Right lobe of liver (tissue), 6 donors: ENCODE results near the gene RPUSD1. TPM values are rescaled to one million over a fixed set of nuclear protein-coding genes. Genes with fewer than 3 reads are reported as not detected.
"Not testable (repeated sequence)": the region's sequence is repeated elsewhere in the genome, so short reads cannot be mapped to it uniquely, and the experiment has no call there.

Source experiments
- ATAC-seq, 4 donors: fragments of 200-7000 bp; cut with Tn5 transposase; one replicate each; pipeline ENCODE4 v1.9.1; 2020; ENCODE audit warnings: mild to moderate bottlenecking in 4 of 4, moderate library complexity in 4 of 4
- DNase-seq, 3 donors: peaks; one replicate each; pipeline ENCODE4 v3.0.0-alpha.2; 2020
- H3K27ac ChIP-seq, 3 donors: fragments of 200-600 bp; one replicate each; pipeline ENCODE4 v1.8.0; 2022
- H3K27me3 ChIP-seq, 2 donors: fragments of 200-600 bp; one replicate each; pipeline ENCODE4 v1.8.0; 2022
- H3K36me3 ChIP-seq, 4 donors: fragments of 200-600 bp; sonication (generic) in 1 of 4; one replicate each; pipeline versions ENCODE4 v1.5.1 to v1.8.0; 2017 to 2022; ENCODE audit warnings: control low read depth in 1 of 4
- H3K4me1 ChIP-seq, 4 donors: fragments of 200-600 bp; sonication (generic) in 1 of 4; one replicate each; pipeline versions ENCODE4 v1.5.1 to v1.8.0; 2017 to 2022; ENCODE audit warnings: control low read depth in 1 of 4
- H3K4me3 ChIP-seq, 3 donors: fragments of 200-600 bp; one replicate each; pipeline ENCODE4 v1.8.0; 2022
- H3K9me3 ChIP-seq, 4 donors: fragments of 200-600 bp; sonication (generic) in 1 of 4; one replicate each; pipeline versions ENCODE4 v1.5.1 to v1.8.0; 2017 to 2022; ENCODE audit warnings: control low read depth in 1 of 4
- POLR2A ChIP-seq: fragments of 450-650 bp; IDR thresholded peaks from one replicate; pipeline ENCODE4 v1.6.1; 2017; ENCODE audit warnings: antibody characterized with exemption, mild to moderate bottlenecking
- WGBS: methylation state at CpG from one replicate; pipeline ENCODE4 v1.1.6; 2018; ENCODE audit warnings: low coverage, low lambda C conversion rate; ENCODE audit not compliant: insufficient coverage; ENCODE audit errors: missing lambda C conversion rate; 5-methylcytosine and 5-hydroxymethylcytosine counted together
- intact Hi-C, 2 donors: fragments of 100-400 bp; cut with DNase I; formaldehyde crosslinking; loops; one replicate each; pipeline versions ENCODE4 v1.11.2 to v1.14.1; 2022
- total RNA-seq, 6 experiments: library from RNA; depleted of rRNA in 2 of 6; stranded (reverse); fragments of >200 nt in 2 of 6; fragmentation: NEBNext Ultra II Directional in 3 of 6; extraction: Animal tissue kit (Norgen Biotek cat#: 25700) in 3 of 6; gene quantifications; one replicate each; pipeline versions ENCODE4 v1.1.0 to v1.2.4, GENCODE V29; 2016 to 2023
- TF ChIP-seq, protein P1 (sequence below), 4 donors: fragments of 200-600 bp in 3 of 4; fragments of 450-650 bp in 1 of 4; IDR thresholded peaks; one replicate each; pipeline versions ENCODE4 v1.5.1 to v1.8.0; 2016 to 2022; ENCODE audit warnings: antibody characterized with exemption in 4 of 4, mild to moderate bottlenecking in 2 of 4
- donor health status: DM: no; HTN: yes; CAD: no.
- donor health status: DM: no; HTN: no; CAD: no.
- donor health status: DM: no; HTN: no; CAD: no.
- donor health status: DM: no; HTN: yes; CAD: no.
- donor health status: DM: no; HTN: yes; CAD: no.

The RPUSD1 gene
- total RNA-seq, 6 experiments from 2014 or later = 5.1 to 16.2 (median 6.6) TPM

DNA sequence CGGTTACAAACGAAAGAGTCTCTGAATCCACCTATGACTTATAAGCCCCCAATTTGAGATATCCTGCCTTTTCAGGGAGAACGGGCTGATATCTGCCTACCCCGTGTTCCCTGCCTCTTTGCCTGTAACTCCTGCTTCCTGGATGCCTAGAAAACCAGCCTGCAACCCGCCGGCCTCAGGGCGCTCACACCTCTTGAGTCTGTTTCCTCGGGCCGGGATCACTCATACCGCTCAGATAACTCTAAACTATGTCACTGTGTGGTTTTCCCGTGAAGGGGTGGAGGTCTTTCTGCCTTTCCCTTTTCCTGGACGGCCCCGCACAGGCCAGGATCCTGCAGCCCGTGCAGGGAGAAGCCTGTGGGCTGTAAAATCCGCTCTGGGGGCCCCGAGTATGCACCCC is 10.4 kb downstream of the RPUSD1 start:
- Histone ChIP-seq H3K27ac (no peak overlapping the region), H3K4me3 (no peak overlapping the region), H3K4me1 (no peaks in the 10 kb centered on the region), H3K27me3 (no peaks in the 10 kb centered on the region), H3K36me3 (no peaks in the 10 kb centered on the region), H3K9me3 (no peaks in the 10 kb centered on the region)
- DNase-seq (no peak), ATAC-seq (no peak)
- intact Hi-C loops = no loop called here
- 21% methylated on average over 12 of the region's 16 CpGs for WGBS
- no peak for TF ChIP-seq POLR2A
- TF ChIP-seq, protein P1, sequence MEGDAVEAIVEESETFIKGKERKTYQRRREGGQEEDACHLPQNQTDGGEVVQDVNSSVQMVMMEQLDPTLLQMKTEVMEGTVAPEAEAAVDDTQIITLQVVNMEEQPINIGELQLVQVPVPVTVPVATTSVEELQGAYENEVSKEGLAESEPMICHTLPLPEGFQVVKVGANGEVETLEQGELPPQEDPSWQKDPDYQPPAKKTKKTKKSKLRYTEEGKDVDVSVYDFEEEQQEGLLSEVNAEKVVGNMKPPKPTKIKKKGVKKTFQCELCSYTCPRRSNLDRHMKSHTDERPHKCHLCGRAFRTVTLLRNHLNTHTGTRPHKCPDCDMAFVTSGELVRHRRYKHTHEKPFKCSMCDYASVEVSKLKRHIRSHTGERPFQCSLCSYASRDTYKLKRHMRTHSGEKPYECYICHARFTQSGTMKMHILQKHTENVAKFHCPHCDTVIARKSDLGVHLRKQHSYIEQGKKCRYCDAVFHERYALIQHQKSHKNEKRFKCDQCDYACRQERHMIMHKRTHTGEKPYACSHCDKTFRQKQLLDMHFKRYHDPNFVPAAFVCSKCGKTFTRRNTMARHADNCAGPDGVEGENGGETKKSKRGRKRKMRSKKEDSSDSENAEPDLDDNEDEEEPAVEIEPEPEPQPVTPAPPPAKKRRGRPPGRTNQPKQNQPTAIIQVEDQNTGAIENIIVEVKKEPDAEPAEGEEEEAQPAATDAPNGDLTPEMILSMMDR (IDR thresholded peaks at IDR 0.05) = no peak

DNA sequence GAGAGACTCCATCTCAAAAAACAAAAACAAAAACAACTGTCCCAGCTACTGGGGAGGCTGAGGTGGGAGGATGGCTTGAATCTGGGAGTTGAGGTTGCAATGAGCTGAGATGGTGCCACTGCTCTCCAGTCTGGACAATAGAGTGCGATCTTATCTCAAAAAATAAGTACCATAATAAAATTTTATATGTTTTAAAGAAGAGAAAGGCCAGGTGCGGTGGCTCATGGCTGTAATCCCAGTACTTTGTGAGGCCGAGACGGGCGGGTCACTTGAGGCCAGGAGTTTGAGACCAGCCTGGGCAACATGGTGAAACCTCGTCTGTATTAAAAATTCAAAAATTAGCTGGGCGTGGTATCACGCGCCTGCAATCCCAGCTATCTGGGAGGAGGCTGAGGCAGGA is 11.4 kb downstream of the RPUSD1 start:
- Histone ChIP-seq H3K4me3 (no peak overlapping the region), H3K4me1 (no peaks in the 10 kb centered on the region), H3K27me3 (no peaks in the 10 kb centered on the region), H3K27ac (no peak overlapping the region), H3K36me3 (no peaks in the 10 kb centered on the region), H3K9me3 (no peaks in the 10 kb centered on the region)
- ATAC-seq (no peak), DNase-seq (no peak)
- WGBS = 81% methylated on average over 9 of the region's 9 CpGs
- TF ChIP-seq, protein P1 (IDR thresholded peaks at IDR 0.05) = no peak
- no peak for TF ChIP-seq POLR2A
- intact Hi-C loops = no loop called here

DNA sequence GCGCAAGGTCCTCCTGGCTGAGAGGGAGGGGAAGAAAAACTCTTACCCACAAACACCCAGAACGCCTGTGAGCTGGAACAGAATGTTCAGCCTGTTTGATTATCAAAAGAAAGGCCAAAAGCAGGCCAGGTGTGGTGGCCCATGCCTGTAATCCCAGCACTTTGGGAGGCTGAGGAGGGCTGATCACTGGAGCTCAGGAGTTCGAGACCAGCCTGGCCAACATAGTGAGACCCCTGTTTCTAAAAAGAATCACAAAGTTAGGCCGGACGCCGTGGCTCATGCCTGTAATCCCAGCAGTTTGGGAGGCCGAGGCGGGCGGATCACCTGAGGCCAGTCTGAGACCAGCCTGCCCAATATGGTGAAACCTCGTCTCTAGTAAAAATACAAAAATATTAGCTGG is 11.9 kb downstream of the RPUSD1 start:
- H3K27ac ChIP-seq, H3K9me3 ChIP-seq, DNase-seq, H3K36me3 ChIP-seq, intact Hi-C loops, ATAC-seq, H3K4me1 ChIP-seq, H3K4me3 ChIP-seq, H3K27me3 ChIP-seq: not testable (repeated sequence)
- 82% methylated on average over 2 of the region's 10 CpGs for WGBS

DNA sequence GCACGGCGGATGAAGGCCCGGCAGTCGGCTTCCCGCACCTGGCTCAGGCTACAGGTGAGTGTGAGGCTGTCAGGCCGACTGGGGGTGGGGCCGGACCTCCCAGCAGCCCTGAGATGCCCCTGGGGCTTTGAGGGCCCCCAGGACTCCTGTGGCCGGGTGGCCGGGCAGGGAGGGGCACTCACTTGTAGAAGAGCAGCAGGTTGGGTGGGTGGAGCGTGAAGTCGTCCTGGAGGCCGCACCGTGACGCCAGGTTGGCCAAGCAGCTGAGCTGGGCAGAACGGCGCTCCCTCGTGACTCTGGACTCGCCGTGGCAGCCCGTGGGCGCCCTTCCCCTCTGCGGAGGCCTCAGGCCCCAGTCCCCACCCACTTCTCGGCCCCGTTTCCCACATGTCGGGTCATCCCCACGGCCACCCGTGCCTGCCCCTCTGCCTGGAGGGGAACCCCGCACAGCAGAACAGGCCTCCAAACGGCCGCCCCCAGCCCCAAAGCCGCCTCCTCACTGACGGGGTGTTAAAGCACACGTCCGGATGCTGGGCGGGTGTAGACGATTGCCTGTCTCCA is 12.9 kb downstream of the RPUSD1 start:
- H3K27ac ChIP-seq = no peak overlapping the region
- H3K27me3 ChIP-seq = no peaks in the 10 kb centered on the region
- intact Hi-C loops = no loop called here
- ATAC-seq (no peak), DNase-seq (no peak)
- H3K36me3 ChIP-seq = no peaks in the 10 kb centered on the region
- TF ChIP-seq POLR2A = no peak
- TF ChIP-seq, protein P1 (IDR thresholded peaks at IDR 0.05) = no peak
- no peaks in the 10 kb centered on the region for H3K9me3 ChIP-seq
- H3K4me1 ChIP-seq = no peaks in the 10 kb centered on the region
- no peak overlapping the region for H3K4me3 ChIP-seq
- WGBS = 77% methylated on average over 3 of the region's 36 CpGs

DNA sequence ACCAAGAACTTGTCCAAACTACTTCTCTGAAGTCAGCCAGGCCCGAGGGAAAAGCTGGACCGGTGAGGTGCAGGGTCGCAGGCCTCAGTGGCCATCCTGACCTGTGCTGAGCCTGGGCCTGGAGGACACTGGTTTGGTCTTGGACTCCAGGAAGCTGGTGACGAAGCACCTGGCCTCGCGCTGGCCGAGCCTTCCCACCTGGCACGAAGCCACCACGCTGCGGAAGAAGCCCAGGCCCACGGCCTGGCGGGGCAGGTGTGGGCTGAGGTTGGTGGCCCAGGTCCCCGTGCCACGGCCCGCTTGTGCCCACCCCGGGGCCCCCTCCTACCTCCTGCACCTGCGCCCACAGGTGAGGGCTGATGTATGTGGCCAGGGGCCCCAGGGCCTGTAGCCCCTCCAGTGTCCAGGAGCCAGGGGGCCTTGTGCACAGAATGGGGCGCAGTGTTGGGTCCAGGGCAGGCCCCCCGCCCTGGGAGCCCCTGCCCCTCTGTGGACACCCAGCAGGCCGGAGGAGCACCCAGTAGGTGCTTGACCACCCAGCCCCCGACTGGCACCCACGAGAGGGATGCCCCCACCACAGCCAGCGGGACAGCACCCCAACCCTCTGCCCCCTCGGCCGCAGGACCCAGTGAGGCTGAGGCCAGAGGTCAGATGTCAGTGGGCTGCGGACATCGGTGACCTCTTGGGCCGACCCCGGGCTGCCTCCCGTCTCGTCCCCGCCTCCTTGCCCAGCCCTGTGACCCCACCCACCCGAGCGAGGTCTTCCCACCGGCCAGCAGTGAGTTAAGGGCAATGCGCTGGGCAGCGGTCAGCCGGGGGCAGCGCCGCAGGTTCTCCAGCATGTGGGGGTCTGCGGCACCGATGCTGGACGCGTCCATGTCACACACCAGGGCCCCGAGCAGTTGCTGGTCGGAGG is 13.8 kb downstream of the RPUSD1 start:
- WGBS = 47% methylated on average over 7 of the region's 46 CpGs
- no peak overlapping the region for H3K4me3 ChIP-seq
- no peak overlapping the region for H3K27ac ChIP-seq
- DNase-seq (no peak), ATAC-seq (no peak)
- no peaks in the 10 kb centered on the region for H3K4me1 ChIP-seq
- no peak for TF ChIP-seq POLR2A
- TF ChIP-seq, protein P1 (IDR thresholded peaks at IDR 0.05) = no peak
- H3K9me3 ChIP-seq = no peaks in the 10 kb centered on the region
- no peaks in the 10 kb centered on the region for H3K36me3 ChIP-seq
- intact Hi-C loops = no loop called here
- H3K27me3 ChIP-seq = no peaks in the 10 kb centered on the region
